ENCODE results near the gene STAG1. TPM values are rescaled to one million over a fixed set of nuclear protein-coding genes. Genes with fewer than 3 reads are reported as not detected.
A peak's percentile ranks its signal among the peaks of the same experiment; 100 is the strongest.

STAG1 gene
- total RNA-seq, 1 experiment from 2014 or later = 17.9 TPM

GRCh38 chr3:136297826-136298225 lies 454.4 kb downstream of the STAG1 start:
- no peak for DNase-seq (ENCODE audit: low read depth, low spot score)
- in situ Hi-C loops (cut with HindIII; ENCODE audit: low pct_unique_long_range_greater_than_20kb, low sequenced_read_pairs) = no loop called here

- in situ Hi-C loops (cut with HindIII; ENCODE audit: low pct_unique_long_range_greater_than_20kb, low sequenced_read_pairs) = no loop called here
Measured at GRCh38 chr3:136296960-136297359, 455.2 kb downstream of the STAG1 start.

GRCh38 chr3:136294176-136294575 lies 458.0 kb downstream of the STAG1 start:
- DNase-seq (ENCODE audit: low read depth, low spot score) = no peak
- in situ Hi-C loops (cut with HindIII; ENCODE audit: low pct_unique_long_range_greater_than_20kb, low sequenced_read_pairs) = no loop called here

More at GRCh38 chr3:136296960-136297359, 455.2 kb downstream of the STAG1 start:
- DNase-seq (ENCODE audit: low read depth, low spot score) = no peak

- in situ Hi-C loops (cut with HindIII; ENCODE audit: low pct_unique_long_range_greater_than_20kb, low sequenced_read_pairs) = no loop called here
- DNase-seq (ENCODE audit: low read depth, low spot score) = no peak
Measured at GRCh38 chr3:136293279-136293678, 458.9 kb downstream of the STAG1 start.

- in situ Hi-C loops (cut with HindIII; ENCODE audit: low pct_unique_long_range_greater_than_20kb, low sequenced_read_pairs) = no loop called here
Measured at GRCh38 chr3:136292500-136292899, 459.7 kb downstream of the STAG1 start.

GRCh38 chr3:136291302-136291701 lies 460.9 kb downstream of the STAG1 start:
- in situ Hi-C loops (cut with HindIII; ENCODE audit: low pct_unique_long_range_greater_than_20kb, low sequenced_read_pairs) = no loop called here
- peak; percentile 28 for DNase-seq (ENCODE audit: low read depth, low spot score)

More at GRCh38 chr3:136292500-136292899, 459.7 kb downstream of the STAG1 start:
- DNase-seq (ENCODE audit: low read depth, low spot score) = no peak

Small RNA genes within 50 kb of the gene (small RNA-seq; reads per million reads assigned to genes)
- gene RNU6-1284P (0 reads per million in 2 experiments), gene RNU6-789P (0 reads per million in 2 experiments)

Other genes with a start within 250 kb of the STAG1 start
- 18.5 and 22.7 TPM in 2 replicates for gene SLC35G2, start 66.7 kb upstream of the STAG1 start, total RNA-seq (2014; rRNA removed; shearing (Covaris generic))
- gene NCK1, start 109.8 kb upstream of the STAG1 start, total RNA-seq (2014; rRNA removed; shearing (Covaris generic)) = 40.0 and 43.8 TPM in 2 replicates
- gene IL20RB, start 205.6 kb upstream of the STAG1 start, total RNA-seq (2014; rRNA removed; shearing (Covaris generic)) = 0.37 TPM in 1 of 2 replicates, not detected in the other

Data from SK-MEL-5 (cell line).